Midbrain (tissue), 1 donor: Measurements from ENCODE around the gene AHRR.
"Not testable (repeated sequence)": the region's sequence is repeated elsewhere in the genome, so short reads cannot be mapped to it uniquely, and the experiment has no call there.

ENCODE experiments used
- DNase-seq: peaks from one replicate; lab custom pipeline; 2025; lab: John Stamatoyannopoulos, UW

AHRR gene

DNA sequence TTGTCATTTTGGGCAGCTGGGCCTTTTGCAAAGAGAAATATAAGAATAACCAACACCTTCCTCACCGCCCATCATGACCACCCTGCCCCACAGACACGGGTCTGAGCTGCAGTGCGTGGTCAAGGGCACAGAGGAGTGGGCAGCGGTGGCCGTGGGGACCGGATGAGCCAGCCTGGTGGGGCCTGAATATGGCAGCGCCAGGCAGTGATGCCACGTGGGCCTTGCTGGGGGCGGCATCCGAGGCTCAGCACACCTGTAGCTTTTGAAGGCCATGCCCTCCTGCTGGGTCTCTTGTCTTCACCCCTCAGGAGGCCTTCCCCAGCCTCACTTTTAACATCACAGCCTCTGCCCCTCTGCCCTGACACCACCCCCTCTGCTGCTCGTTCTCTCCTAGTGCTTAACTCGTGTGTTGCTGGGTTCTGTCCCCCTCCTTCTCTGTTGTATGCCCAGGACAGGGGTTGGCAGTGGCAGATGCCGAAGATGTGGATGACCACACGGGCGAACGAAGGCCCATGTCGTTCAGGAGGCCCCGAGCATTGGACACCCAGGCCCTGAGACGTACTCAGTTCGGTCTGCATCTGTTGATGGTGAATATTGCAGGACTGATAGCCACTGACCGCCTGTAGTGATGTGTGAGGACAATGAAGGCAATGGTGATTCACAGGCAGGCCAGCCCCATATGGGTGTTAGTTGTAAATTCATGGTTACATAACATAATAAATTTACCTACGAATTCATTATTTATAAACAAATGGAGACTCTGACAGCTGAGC, 46.0 kb downstream of the AHRR start:
- no peak for DNase-seq

DNA sequence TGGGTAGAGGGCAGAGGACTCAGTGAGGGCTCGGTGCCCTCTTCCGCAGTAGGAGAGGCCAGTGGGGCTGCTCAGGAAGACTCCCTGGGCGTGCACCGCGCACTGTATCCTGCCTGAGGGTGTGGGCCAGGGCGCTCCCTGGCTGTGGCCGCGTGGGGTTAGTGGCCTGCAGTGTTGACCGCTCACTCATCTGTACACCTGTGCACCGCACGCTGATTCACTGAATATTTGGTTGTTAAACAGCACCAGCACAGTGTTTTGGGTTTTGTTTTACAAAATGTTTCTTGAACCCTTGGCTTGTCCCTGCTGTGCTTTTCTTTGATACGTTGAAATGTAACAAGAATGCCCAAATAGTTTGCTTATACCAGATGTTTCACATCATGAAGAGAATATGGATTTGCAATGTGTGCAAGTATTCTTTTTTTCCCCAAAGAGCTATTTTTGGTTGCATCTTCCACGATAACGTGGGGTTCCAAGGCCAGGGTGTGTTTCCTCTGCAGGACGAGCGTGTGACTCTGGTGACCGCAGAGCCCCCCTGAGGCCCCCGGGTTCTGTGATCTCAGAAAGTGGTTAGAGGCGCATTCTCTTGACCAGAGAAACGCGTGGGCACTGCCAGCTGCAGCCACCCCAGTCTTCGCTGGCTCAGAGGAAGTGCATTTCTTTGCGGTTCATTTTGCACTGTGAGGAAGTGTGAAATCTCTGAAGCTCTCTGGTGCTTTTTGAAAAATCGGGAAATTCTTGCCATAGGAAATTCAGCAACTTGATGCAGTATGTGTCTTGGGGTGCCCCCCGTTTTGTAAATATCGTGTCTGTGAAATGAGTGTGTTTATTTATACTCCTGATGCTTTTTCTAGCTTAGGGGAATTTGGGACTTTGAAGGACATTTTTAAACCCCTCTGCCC, 46.9 kb downstream of the AHRR start:
- DNase-seq: no peak

DNA sequence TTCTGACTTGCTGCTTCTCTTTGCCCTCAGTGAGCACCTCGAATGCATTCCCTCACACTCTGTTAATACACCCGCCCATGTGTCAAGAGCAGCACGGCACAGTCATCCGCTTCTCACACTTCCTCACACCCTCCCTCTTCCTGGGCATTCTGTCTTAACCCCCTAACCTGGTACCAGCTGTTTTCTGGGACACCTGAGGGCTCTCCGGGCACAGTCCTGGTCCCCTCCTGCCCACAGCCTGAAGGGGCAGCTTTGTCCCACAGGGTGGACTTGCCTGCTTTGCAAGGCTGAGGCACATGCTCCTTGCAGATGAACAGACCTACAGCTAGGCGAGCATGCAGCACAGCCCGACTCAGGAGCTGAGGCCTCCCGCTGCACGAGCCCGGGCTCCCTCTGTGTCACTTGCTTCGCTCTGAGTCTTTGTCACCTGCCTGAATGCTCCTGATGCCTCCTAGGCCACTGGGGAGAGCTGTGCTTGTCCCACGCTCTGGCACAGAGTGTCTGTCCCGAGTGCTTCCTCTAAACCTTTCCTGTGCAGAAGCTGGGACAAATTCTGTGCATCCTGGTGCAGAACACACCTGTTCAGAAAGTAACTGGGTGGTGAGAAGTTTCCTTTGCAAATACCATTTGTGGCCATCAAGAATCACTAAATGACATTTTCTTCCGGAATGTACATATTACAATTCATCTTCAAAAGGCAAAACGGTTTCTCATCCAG, 47.8 kb downstream of the AHRR start:
- DNase-seq: no peak

DNA sequence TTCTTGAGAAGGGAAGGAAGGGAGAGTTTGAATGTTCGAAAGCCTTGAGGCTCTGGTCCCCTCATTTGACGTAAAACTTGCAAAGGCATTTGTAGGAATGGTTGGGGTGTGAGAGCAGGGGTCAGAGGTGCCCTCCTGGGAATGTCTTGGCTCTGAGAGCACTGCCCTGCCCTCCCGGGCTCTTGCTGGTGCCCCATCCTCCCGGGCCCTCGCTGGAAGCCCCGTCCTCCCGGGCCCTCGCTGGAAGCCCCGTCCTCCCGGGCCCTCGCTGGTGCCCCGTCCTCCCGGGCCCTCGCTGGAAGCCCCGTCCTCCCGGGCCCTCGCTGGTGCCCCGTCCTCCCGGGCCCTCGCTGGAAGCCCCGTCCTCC, 48.3 kb downstream of the AHRR start:
- DNase-seq: not testable (repeated sequence)

DNA sequence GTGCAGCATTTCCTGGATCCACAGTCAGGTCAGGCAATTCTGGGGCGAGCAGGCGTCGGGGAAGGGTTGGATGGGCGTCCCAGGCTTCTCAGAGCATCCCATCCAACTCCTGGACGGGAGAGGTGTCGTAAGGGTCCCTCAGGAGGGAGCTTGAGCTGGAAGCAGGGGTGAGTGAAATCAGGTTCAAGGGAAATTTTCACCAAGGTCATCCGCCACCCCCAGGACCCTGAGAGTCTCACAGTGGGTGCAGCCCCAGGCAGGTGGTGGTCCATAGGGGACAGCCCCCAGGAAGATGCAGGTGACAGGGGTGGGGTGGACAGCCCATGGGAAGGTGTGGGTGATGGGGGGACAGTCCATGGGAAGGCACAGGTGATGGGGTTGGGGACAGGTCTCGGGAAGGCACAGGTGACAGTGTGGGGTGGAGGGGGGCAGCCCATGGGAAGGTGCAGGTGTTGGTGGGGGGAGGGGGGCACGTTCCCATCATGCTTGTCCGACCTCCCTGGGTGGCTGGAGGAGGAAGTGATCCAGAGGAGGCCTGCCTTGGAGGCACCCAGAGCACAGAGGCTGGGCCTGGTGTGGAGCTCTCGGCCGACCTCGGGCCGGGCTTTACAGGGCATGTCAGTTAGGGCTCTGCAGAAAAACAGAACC, 48.9 kb downstream of the AHRR start:
- DNase-seq: no peak

DNA sequence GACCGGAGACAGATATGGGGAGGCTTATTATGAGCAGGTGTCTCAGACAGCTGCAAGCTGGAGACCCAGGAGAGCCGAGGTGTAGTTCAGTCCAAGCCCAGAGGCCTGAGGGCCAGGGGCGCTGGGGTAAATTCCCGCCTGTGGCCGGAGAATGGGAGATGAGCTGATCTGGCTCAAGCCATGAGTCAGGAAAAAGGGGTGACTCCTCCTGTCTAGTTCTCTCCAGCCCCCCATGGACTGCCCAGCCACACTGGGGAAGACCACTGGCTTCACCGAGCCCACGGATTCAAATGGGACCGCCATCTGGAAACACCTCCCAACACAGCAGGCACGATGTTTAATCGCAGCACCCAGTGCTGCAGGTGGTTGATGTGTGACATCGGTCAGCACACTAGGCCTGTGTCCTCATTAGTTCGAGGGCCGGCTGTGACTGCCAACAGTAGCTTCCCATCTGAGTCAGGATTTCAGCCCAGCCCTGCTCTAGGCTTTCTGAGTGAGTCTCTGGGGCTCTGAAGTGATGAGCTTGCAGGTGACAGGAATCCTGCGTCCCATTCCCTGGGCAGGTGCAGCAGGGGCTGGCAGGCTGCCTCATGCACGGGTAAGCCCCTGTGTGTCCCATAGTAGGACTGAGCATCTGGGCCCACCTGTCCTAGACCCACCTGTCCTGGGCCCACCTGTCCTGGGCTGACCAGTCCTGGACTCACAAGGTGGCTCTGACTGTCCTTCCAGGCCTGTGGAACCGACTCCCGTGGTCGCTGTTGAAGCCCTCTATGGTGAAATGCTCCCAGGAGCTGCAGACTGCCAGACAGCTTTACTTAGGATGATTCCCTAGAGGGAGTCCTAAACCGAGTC, 49.7 kb downstream of the AHRR start:
- DNase-seq: no peak

DNA sequence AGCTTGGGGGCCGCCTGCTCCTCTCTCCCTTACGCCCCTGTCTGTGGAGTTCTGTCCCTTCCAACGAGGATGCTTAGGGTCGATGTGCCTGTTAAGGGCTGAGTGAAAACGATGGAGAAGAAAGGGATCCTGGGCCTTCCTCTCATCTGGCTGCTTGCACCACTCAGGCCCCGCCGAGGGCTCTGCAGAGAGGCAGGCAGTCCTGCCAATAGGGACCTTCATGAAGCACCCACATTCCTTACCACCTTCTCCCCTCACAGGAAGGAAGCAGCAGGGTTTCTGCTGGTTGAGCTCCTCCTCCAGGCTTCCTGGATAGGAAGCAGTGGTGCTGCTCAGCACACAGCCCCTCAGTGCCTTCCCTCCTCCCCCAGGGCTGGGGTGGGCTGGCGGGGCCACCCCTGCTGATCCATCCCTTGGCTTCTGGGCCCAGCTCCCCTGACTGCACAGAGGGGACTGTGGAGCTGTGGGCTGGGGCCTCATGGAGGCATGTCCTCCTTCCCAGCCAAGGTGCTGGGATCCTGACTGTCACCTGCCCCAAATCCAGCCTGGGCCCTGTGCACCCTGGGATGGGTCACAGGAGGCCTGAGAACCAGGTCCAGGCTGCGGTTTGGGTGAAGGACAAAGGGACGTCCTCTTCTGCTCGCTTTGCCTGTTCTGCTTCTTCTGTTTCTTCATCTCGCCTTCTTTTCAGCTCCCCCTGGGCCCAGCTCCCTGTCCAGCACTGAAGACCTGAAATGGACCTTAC, 50.5 kb downstream of the AHRR start:
- no peak for DNase-seq

GRCh38 chr5:372556-372995, 51.1 kb downstream of the AHRR start:
- no peak for DNase-seq

- DNase-seq: no peak
These were observed 51.6 kb downstream of the AHRR start for GRCh38 chr5:372996-373709.

- DNase-seq: peak; percentile 1
These were observed 52.4 kb downstream of the AHRR start for GRCh38 chr5:373710-374602.

DNA sequence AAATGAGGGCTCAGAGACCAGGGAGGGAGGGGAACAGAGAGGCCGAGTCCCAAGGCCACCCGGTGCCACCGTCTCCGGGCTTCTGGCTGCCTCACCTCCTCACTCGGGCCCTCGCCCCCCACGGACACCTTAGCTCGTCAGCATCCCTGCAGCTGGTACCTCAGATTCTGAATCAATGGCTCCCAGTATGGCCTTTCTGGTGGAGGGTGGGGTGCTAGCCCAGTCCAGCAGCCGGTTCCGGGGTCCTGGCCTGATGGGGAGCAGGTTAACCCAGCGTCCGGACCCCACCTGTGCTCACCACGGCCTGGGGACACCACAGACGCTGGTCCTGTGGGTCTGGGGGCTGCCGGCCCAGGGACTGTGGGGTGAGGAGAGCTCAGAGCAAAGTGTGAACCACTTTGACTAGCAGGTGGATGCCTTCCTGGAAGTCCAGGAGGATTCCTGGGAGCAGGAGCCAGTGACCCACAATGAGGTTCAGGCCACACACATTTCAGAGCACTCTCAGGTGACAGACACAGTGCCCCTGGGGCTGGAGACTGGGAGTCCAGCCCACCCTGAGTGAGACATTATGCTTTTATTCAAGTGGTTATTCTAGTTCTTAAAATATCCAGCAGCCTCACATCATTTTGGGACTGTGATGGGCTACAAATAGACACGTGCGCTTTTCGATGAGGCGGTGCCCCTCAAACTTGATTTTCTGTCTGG, 53.3 kb downstream of the AHRR start:
- no peak for DNase-seq

DNA sequence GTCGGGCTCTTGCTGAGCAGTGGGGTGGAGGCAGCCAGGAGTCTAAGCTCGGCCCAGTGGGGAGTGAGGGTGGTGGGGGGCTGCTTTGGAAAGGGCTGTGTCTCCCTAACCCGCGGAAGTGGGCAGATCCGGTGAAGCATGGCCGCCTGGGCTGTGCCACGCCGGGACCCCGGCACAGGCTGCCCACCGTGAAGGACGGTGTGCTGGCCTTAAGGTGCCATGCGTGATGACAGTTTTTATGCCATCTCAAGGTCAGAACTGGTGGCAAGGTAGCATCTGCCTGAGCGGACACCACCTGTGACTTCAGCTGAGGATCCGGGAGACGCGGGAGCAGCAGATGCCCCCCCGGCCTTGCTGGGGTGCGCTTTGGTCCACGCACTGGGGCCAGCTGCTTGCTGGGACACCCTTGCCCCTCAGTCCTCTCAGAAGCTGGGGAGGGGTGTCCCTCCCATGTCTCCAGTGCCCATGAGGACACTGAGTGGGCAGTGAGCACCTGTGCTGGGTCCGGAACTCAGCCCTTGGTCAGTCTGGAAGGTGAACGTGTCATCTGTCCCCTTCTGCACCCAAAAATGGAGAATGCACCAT, 53.9 kb downstream of the AHRR start:
- DNase-seq: no peak

- DNase-seq: no peak
These were observed 54.6 kb downstream of the AHRR start for GRCh38 chr5:375921-376798.

GRCh38 chr5:376799-377325, 55.3 kb downstream of the AHRR start:
- no peak for DNase-seq

GRCh38 chr5:377326-377981, 55.9 kb downstream of the AHRR start:
- no peak for DNase-seq
